GM21737 (cell line): ENCODE data around the gene MRPL16.
"Not testable (repeated sequence)": the region's sequence is repeated elsewhere in the genome, so short reads cannot be mapped to it uniquely, and the experiment has no call there.

ENCODE experiments used
- ATAC-seq: cut with Tn5 transposase; IDR thresholded peaks from one replicate; pipeline ENCODE4 v1.9.1; 2021; ENCODE audit warnings: mild to moderate bottlenecking, moderate library complexity; ENCODE audit not compliant: unreplicated experiment

The MRPL16 gene

DNA sequence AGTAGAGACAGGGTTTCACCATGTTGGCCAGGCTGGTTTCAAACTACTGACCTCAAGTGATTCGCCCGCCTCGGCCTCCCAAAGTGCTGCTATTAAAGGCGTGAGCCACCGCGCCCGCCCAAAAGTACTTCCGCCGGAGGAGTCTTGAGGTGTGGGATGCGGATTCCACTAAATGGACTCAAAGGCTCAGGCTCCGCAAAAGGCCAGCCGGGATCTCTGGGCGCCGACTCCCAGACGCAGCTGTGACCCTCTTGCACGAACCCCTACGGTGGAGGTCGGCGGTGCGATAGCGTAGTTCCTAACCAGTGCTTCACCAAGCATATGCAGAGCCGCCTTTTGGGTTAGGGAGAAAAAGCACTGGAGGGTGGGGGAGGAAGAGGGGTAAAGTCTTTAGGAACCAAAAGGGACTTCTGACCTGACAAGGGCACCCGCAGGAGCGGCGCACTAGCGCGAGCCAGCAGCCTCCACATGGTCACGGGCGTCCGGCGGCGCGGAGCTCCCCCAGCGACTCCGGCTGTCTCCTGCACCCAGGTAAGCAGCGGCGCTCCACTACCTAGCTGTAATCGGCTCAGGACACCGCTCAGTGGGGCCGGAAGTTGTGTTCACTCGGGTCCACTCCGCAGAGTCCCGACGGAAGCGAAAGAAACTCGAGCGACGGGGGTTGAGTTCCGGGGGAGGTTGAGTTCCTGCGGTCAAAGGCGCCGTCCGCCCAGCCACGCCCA lies at the start of gene MRPL16:
Gene MRPL16, minus strand, starts transcription at position 590 of the 722 bp plus-strand sequence. Its CDS starts 120 bp downstream, at position 470.
- ATAC-seq: peak; percentile 97

DNA sequence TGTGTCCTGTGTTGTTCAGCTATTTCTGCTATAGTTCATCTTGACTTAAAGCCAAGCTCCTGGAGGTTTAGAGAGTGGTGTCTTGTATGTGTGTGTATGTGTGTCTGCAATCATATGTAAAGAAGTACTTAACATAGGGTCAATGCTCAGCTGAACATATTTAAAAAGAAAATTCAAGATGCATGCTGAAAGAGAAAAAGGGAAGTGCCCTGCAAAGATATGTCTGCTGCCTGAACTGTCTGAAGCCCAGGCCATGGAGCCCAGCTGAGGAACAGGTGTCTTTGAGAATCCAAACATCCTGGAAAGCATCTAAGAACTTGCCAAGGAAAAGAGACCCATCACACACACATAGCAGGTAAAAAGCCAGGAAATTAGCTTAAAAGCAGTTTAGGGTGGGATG lies 49.1 kb upstream of the MRPL16 start:
- ATAC-seq: no peak

- ATAC-seq: no peak
Measured at GRCh38 chr11:59857439-59858434, 47.2 kb upstream of the MRPL16 start.

- ATAC-seq: no peak
Measured at GRCh38 chr11:59854871-59855270, 44.3 kb upstream of the MRPL16 start.

DNA sequence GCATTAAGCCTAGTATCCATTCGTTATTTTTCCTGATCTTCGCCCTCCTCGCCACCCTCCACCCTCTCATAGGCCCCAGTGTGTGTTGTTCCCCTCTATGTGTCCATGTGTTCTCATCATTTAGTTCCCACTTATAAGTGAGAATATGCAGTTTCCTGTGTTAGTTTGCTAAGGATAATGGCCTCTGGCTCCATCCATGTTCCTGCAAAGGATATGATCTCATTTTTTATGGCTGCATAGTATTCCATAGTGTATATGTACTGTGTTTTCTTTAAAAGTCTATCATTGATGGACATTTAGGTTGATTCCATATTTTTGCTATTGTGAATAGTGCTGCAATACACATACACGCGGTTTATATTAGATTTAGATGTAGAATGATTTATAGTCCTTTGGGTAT lies 40.8 kb upstream of the MRPL16 start:
- ATAC-seq: not testable (repeated sequence)

DNA sequence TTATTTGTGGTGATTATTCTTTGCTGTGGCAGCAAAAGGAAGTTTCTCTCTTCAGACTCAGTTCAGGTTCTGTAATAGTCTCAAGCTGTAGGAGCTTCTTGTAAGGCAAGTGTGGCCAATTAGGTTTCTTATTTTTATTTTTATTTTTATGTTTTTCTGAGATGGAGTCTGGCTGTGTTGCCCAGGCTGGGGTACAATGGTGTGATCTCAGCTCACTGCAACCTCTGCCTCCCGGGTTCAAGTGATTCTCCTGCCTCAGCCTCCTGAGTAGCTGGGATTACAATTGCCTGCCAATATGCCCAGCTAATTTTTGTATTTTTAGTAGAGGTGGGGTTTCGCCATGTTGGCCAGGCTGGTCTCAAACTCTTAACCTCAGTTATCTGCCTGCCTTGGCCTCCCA lies 39.0 kb upstream of the MRPL16 start:
- not testable (repeated sequence) for ATAC-seq

DNA sequence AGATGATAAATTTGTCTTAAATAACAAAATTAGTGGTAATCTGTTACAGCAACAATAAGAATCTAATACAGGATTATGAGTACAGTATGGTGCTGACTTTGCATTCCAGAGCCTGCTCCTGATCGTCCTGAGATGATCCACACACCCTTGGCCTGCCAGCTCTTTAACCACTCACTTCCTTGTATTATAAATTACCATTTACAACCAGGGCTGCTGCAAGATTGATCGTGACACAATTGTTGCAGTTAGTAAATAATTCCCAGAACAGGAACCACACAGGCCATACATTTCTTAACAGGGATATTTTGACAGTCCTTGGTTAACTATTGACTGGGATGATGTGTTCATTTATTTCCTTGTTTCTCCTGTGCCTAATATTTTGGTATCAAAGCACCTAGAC lies 38.6 kb upstream of the MRPL16 start:
- ATAC-seq: no peak

DNA sequence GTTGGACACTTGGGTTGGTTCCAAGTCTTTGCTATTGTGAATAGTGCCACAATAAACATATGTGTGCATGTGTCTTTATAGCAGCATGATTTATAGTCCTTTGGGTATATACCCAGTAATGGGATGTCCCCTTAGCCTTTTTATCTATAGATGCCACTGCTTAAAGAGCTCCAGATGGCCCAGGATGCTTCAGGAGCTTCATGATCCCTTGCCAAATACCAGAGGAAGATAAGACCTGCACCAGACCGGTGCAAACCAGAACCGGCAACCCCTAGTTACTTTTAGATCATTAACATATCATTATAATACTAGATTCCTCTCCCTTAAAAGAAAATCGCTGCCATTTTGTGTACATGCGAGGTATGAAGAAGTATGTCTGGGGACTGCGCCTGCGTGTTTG lies 37.9 kb upstream of the MRPL16 start:
- ATAC-seq: not testable (repeated sequence)

DNA sequence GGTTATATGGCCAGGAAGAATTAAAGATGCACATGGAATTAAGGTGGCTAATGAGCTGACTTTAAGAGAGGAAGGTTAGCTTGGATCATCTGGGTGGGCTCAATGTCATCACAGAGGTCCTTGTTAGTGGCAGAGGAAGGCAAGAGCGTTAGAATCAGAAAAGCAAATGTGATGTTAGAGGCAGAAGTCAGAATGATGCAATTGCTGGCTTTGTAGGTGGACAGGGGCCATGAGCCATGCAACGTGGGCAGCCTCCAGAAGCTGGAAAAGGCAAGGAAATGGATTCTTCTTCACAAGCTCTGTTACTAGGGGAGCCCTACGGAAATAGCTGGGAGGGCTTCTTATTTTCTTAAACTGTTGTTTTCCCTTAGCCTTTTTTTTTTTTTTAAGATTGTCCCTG lies 37.0 kb upstream of the MRPL16 start:
- no peak for ATAC-seq

DNA sequence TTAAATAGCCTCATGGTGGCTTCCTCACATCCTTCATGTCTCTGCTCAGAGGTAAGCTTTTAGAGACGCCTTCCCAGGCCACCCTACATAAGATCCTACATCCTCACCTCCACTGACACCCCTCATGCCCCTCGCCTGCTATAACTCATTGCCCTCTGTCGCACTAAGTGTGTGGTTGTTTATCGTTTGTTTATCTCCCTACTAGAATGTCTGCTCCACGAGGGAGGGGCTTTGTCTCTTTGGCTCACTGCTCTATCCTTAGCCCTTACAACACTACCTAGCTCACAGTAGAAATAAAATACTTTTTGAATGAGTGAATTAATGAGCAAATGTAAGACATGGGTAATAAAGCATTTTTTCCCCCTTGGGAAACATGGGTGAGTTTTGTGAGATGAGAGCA lies 36.0 kb upstream of the MRPL16 start:
- ATAC-seq: no peak

- ATAC-seq: no peak
Measured at GRCh38 chr11:59845399-59845798, 34.8 kb upstream of the MRPL16 start, which contains the start of gene CBLIF. CBLIF (minus strand) TSS chr11:59845499; CDS start chr11:59845453, 46 bp downstream.

- ATAC-seq: no peak
Measured at GRCh38 chr11:59842316-59842715, 31.7 kb upstream of the MRPL16 start.

GRCh38 chr11:59841514-59841913 lies 30.9 kb upstream of the MRPL16 start:
- ATAC-seq: no peak

DNA sequence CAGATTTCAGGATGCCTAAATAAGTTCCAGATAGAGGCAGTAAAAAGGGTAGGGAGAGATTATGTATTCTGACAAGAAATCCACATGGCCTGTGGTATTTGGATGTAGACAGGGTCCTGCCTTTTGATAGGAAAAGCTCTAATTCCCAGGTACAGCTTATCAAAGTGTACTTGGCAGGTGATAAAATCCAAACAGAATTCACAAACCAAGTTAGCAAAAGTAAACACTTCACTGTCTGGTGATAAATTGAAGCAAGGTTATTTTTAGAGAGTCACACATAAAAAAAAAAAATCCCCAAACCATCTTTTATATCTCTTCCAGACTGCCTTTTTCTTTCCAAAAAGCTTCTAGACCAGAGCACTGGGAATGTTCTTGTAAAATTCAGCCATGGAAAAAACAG lies 29.0 kb upstream of the MRPL16 start:
- no peak for ATAC-seq

DNA sequence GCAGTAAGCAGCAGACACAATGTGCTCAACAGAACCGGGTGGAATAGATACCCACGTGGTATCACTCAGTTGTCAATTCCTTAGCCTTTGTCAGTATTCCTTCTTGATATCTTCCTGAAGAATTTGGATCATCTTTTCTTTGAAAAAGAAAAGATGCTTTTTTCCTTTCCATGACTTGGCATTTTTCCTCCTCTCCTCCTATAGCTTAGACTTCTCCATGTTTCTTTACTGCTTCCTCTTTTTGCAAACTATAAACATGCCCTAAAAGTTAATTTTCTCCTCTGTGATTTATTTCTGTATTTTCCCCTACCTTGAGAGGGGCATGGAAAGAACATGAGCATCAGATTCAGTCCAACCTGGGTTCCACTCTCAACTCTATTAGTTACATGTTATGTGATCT lies 23.0 kb upstream of the MRPL16 start:
- no peak for ATAC-seq

- no peak for ATAC-seq
Measured at GRCh38 chr11:59829358-59829757, 18.8 kb upstream of the MRPL16 start.

DNA sequence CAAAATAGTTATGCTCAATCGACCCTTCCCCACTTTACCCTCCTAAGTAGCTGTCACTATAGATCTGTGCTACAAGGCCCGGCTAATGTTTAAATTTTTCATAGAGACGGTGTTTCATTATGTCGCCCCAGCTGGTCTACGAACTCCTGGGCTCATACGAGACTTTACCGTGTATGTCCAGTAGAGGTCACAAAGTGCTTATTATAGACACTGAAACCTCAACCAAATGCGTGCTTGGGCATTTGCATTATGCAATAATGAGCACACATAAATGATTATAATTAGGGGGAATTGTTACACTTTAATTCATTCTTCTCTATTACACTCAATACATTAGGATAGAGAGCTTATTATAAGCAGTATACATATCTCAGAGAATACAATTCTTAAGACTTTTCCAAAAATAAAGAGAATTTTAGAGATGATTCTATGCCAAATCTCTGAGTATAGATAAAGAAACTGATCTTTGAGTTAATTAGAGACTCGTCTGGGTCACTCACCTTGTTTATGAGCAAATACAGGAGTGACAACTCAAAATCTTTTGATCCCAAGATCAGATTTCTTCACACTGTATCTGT lies 12.5 kb upstream of the MRPL16 start:
- peak; percentile 79 for ATAC-seq

DNA sequence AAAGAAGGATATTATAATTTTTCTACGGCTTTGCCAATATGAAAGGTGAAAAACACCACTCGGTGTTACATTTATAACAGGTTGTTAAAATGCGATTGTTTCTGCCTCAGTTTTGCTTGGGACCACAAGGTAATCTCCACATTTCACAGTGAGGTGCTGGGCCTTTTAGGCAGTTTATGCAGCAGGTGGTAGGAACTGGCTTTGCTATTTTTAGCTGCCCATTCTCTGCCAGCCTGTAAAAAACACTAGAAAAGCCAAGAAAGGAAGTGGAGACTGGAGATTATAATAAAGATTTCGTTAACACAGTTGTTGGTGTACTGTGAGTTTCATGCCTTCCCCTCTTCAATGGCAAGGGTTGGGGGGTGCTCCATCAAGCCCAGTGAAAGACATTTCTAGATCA lies 8.0 kb upstream of the MRPL16 start:
- ATAC-seq: no peak

DNA sequence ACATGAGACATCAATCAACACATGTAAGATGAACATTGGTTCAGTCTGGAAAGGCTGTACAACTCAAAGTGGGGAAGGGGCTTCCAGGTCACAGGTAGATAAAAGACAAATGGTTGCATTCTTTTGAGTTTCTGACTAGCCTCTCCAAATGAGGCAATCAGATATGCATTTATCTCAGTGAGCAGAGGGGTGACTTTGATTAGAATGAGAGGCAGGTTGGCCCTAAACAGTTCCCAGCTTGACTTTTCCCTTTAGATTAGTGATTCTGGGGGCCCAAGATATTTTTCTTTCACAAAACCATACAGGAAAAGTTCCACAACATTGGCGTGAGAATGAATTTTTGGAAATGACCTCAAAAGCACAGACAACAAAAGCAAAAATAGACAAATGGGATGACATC lies 5.9 kb upstream of the MRPL16 start:
- not testable (repeated sequence) for ATAC-seq

DNA sequence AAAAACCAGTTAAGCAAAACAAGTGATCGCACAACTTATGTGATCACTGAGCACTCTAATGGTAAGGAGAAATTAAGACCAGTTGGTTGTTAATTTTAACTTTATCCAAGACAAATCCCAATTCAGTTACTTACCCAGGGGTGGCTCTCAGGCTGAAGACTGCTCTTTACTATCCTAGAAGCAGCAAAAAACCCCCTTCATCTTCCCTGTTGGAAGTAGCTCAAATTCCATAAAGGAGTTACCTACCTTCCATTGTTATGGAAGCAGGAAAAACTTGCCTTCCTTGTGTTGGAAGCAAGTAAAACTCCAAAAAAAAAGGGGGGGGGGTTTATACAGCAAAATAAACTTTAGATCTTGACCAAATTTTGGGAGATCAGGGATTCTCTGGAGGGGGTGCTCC lies 5.2 kb upstream of the MRPL16 start:
- ATAC-seq: no peak

GRCh38 chr11:59814021-59814420 lies 3.4 kb upstream of the MRPL16 start:
- no peak for ATAC-seq
